Testis (tissue), 3 donors: ENCODE data around the gene MTARC2. TPM values are rescaled to one million over a fixed set of nuclear protein-coding genes. Genes with fewer than 3 reads are reported as not detected.

Experiments used
- DNase-seq: peaks from one replicate; pipeline ENCODE4 v3.0.0-alpha.2; 2019
- H3K27ac ChIP-seq, 2 donors: fragments of 200-600 bp; sonication (generic); one replicate each; pipeline ENCODE4 v1.5.1; 2019
- H3K27me3 ChIP-seq: fragments of 200-600 bp; sonication (generic); one replicate; pipeline ENCODE4 v1.5.1; 2019
- H3K36me3 ChIP-seq: fragments of 200-600 bp; sonication (generic); one replicate; pipeline ENCODE4 v1.5.1; 2017; ENCODE audit warnings: low read depth; ENCODE audit errors: missing control alignments
- H3K4me1 ChIP-seq: fragments of 200-600 bp; sonication (generic); one replicate; pipeline ENCODE4 v1.5.1; 2019
- H3K4me3 ChIP-seq, 2 donors: fragments of 200-600 bp; sonication (generic); one replicate each; pipeline ENCODE4 v1.5.1; 2017 to 2019
- H3K9me3 ChIP-seq: fragments of 200-600 bp; sonication (generic); one replicate; pipeline ENCODE4 v1.5.1; 2017
- CTCF ChIP-seq, 3 experiments: fragments of 450-650 bp in 2 of 3; fragments of 200-600 bp in 1 of 3; sonication (generic) in 1 of 3; IDR thresholded peaks; one replicate each; pipeline ENCODE4 v1.5.1; 2016 to 2019; ENCODE audit warnings: antibody characterized with exemption in 3 of 3, mild to moderate bottlenecking in 2 of 3, moderate library complexity in 1 of 3
- POLR2A ChIP-seq: fragments of 450-650 bp; IDR thresholded peaks from one replicate; pipeline ENCODE4 v1.6.1; 2017; ENCODE audit warnings: antibody characterized with exemption, mild to moderate bottlenecking, moderate library complexity
- WGBS, 2 donors: methylation state at CpG; one replicate each; pipeline ENCODE4 v1.1.5; 2018; 5-methylcytosine and 5-hydroxymethylcytosine counted together
- intact Hi-C: fragments of 100-400 bp; cut with DNase I; formaldehyde crosslinking; loops from one replicate; pipeline ENCODE4 v1.15.1; 2023; ENCODE audit warnings: low total_unique reads
- polyA plus RNA-seq: library from polyadenylated mRNA; stranded (reverse); fragments of 350-450 nt; fragmentation: Illumina TruSeq; extraction: RNeasy Lipid Tissue Mini Kit (QIAGEN cat#74804); gene quantifications from one replicate; pipeline ENCODE4 v1.2.3, GENCODE V29; 2014; ENCODE audit warnings: low read depth, low replicate concordance; ENCODE audit not compliant: insufficient read depth
- total RNA-seq, 2 donors: library from RNA; depleted of rRNA; stranded (reverse); fragments of >200 nt; gene quantifications; one replicate each; pipeline ENCODE4 v1.2.3, GENCODE V29; 2016

The MTARC2 gene
- total and polyA plus RNA-seq, 3 donors from 2014 or later = 28.5 to 58.7 (median 56.7) TPM

- intact Hi-C loops = loop anchor here (10.0 kb wide), 1 partner anchor 82 kb away; the partner anchor contains the start of gene C1orf115
- Histone ChIP-seq H3K36me3 (no peaks in the 10 kb centered on the region), H3K27ac (no peak overlapping the region), H3K4me1 (no peaks in the 10 kb centered on the region), H3K27me3 (no peaks in the 10 kb centered on the region), H3K9me3 (no peaks in the 10 kb centered on the region), H3K4me3 (peak overlapping the region in 1 of 2 donors; percentile 5)
- WGBS, 2 donors = 25 to 36% methylated on average over 16 to 19 of the region's 19 CpGs
- TF ChIP-seq POLR2A (no peak), CTCF (IDR thresholded peaks at IDR 0.05) (peak; percentile 78 to 94 (median 79))
- peak; percentile 92 for DNase-seq
Observed at GRCh38 chr1:220776720-220777326, 28.7 kb downstream of the MTARC2 start.

GRCh38 chr1:220783453-220783852, 35.3 kb downstream of the MTARC2 start:
- Histone ChIP-seq H3K36me3 (no peaks in the 10 kb centered on the region), H3K9me3 (no peaks in the 10 kb centered on the region), H3K4me3 (no peak overlapping the region), H3K27me3 (no peaks in the 10 kb centered on the region), H3K27ac (no peak overlapping the region), H3K4me1 (peaks cover 8% of the 10 kb centered on the region)
- no peak for DNase-seq
- intact Hi-C loops = no loop called here
- 82 to 94% methylated on average over 3 of the region's 3 CpGs for WGBS, 2 donors
- no peak for TF ChIP-seq POLR2A
- TF ChIP-seq CTCF (IDR thresholded peaks at IDR 0.05) = no peak

- TF ChIP-seq POLR2A (no peak), CTCF (IDR thresholded peaks at IDR 0.05) (no peak)
- H3K27ac ChIP-seq = no peak overlapping the region
- intact Hi-C loops = no loop called here
Observed at GRCh38 chr1:220784751-220785150, 36.6 kb downstream of the MTARC2 start.

GRCh38 chr1:220785166-220786056, 37.3 kb downstream of the MTARC2 start:
- TF ChIP-seq POLR2A (no peak), CTCF (IDR thresholded peaks at IDR 0.05) (no peak)
- peaks cover 8% of the 10 kb centered on the region for H3K4me1 ChIP-seq
- no peaks in the 10 kb centered on the region for H3K9me3 ChIP-seq
- intact Hi-C loops = no loop called here
- no peak for DNase-seq
- no peaks in the 10 kb centered on the region for H3K36me3 ChIP-seq
- H3K4me3 ChIP-seq = no peak overlapping the region
- no peak overlapping the region for H3K27ac ChIP-seq
- H3K27me3 ChIP-seq = no peaks in the 10 kb centered on the region
- 68% methylated on average over 11 of the region's 11 CpGs for WGBS, 2 donors

More at GRCh38 chr1:220784751-220785150, 36.6 kb downstream of the MTARC2 start:
- H3K9me3 ChIP-seq = no peaks in the 10 kb centered on the region
- H3K4me3 ChIP-seq = no peak overlapping the region
- 92 to 100% methylated on average over 4 of the region's 4 CpGs for WGBS, 2 donors
- no peaks in the 10 kb centered on the region for H3K36me3 ChIP-seq
- DNase-seq = no peak
- H3K4me1 ChIP-seq = peaks cover 8% of the 10 kb centered on the region
- no peaks in the 10 kb centered on the region for H3K27me3 ChIP-seq
